Measurements from ENCODE around the gene ARHGEF4.

Gene ARHGEF4

GRCh38 chr2:131037398-131038257 is 200.9 kb downstream of the ARHGEF4 start:
- no peaks in the 10 kb centered on the region for H3K4me1 Mint-ChIP-seq (ENCODE audit: low read depth)
- no peaks in the 10 kb centered on the region for H3K36me3 Mint-ChIP-seq (ENCODE audit: low read depth)
- no peak overlapping the region for H3K4me3 Mint-ChIP-seq
- intact Hi-C loops (cut with micrococcal nuclease) = no loop called here
- H3K27me3 Mint-ChIP-seq = peaks cover 95% of the 10 kb centered on the region
- H3K9me3 Mint-ChIP-seq = no peaks in the 10 kb centered on the region
- no peak overlapping the region for H3K27ac Mint-ChIP-seq

GRCh38 chr2:131038258-131039100 is 201.8 kb downstream of the ARHGEF4 start:
- no peaks in the 10 kb centered on the region for H3K36me3 Mint-ChIP-seq (ENCODE audit: low read depth)
- H3K4me1 Mint-ChIP-seq (ENCODE audit: low read depth) = no peaks in the 10 kb centered on the region
- intact Hi-C loops (cut with micrococcal nuclease) = no loop called here
- H3K27me3 Mint-ChIP-seq = peaks cover 86% of the 10 kb centered on the region
- no peak overlapping the region for H3K4me3 Mint-ChIP-seq
- no peak overlapping the region for H3K27ac Mint-ChIP-seq
- no peaks in the 10 kb centered on the region for H3K9me3 Mint-ChIP-seq

GRCh38 chr2:131039101-131039440 is 202.4 kb downstream of the ARHGEF4 start:
- Mint-ChIP-seq H3K27me3 (peaks cover 80% of the 10 kb centered on the region), H3K36me3 (ENCODE audit: low read depth) (no peaks in the 10 kb centered on the region), H3K27ac (no peak overlapping the region), H3K9me3 (no peaks in the 10 kb centered on the region), H3K4me1 (ENCODE audit: low read depth) (no peaks in the 10 kb centered on the region), H3K4me3 (no peak overlapping the region)
- intact Hi-C loops (cut with micrococcal nuclease) = no loop called here

- Mint-ChIP-seq H3K4me3 (no peak overlapping the region), H3K4me1 (ENCODE audit: low read depth) (no peaks in the 10 kb centered on the region), H3K27me3 (peaks cover 76% of the 10 kb centered on the region), H3K27ac (no peak overlapping the region), H3K9me3 (no peaks in the 10 kb centered on the region), H3K36me3 (ENCODE audit: low read depth) (no peaks in the 10 kb centered on the region)
- intact Hi-C loops (cut with micrococcal nuclease) = no loop called here
These were observed 202.8 kb downstream of the ARHGEF4 start for GRCh38 chr2:131039535-131039907.

- Mint-ChIP-seq H3K9me3 (no peaks in the 10 kb centered on the region), H3K36me3 (ENCODE audit: low read depth) (no peaks in the 10 kb centered on the region), H3K4me1 (ENCODE audit: low read depth) (no peaks in the 10 kb centered on the region), H3K27me3 (peaks cover 73% of the 10 kb centered on the region), H3K27ac (no peak overlapping the region), H3K4me3 (no peak overlapping the region)
- intact Hi-C loops (cut with micrococcal nuclease) = no loop called here
These were observed 203.4 kb downstream of the ARHGEF4 start for GRCh38 chr2:131039908-131040660.

- Mint-ChIP-seq H3K27ac (no peak overlapping the region), H3K36me3 (ENCODE audit: low read depth) (peaks cover under 1% of the 10 kb centered on the region), H3K4me3 (no peak overlapping the region), H3K27me3 (peaks cover 65% of the 10 kb centered on the region), H3K4me1 (ENCODE audit: low read depth) (no peaks in the 10 kb centered on the region), H3K9me3 (no peaks in the 10 kb centered on the region)
- intact Hi-C loops (cut with micrococcal nuclease) = no loop called here
These were observed 204.1 kb downstream of the ARHGEF4 start for GRCh38 chr2:131040661-131041401.

GRCh38 chr2:131041402-131042147 is 204.9 kb downstream of the ARHGEF4 start:
- Mint-ChIP-seq H3K9me3 (no peaks in the 10 kb centered on the region), H3K27ac (no peak overlapping the region), H3K36me3 (ENCODE audit: low read depth) (peaks cover 8% of the 10 kb centered on the region), H3K4me3 (no peak overlapping the region), H3K4me1 (ENCODE audit: low read depth) (no peaks in the 10 kb centered on the region), H3K27me3 (peaks cover 58% of the 10 kb centered on the region)
- intact Hi-C loops (cut with micrococcal nuclease) = no loop called here

GRCh38 chr2:131042148-131042775 is 205.5 kb downstream of the ARHGEF4 start:
- Mint-ChIP-seq H3K9me3 (no peaks in the 10 kb centered on the region), H3K4me1 (ENCODE audit: low read depth) (no peaks in the 10 kb centered on the region), H3K36me3 (ENCODE audit: low read depth) (peaks cover 14% of the 10 kb centered on the region), H3K27me3 (peaks cover 51% of the 10 kb centered on the region), H3K27ac (no peak overlapping the region), H3K4me3 (no peak overlapping the region)
- intact Hi-C loops (cut with micrococcal nuclease) = no loop called here

GRCh38 chr2:131043199-131044074 is 206.7 kb downstream of the ARHGEF4 start:
- Mint-ChIP-seq H3K27me3 (peaks cover 39% of the 10 kb centered on the region), H3K9me3 (no peaks in the 10 kb centered on the region), H3K27ac (no peak overlapping the region), H3K36me3 (ENCODE audit: low read depth) (peaks cover 26% of the 10 kb centered on the region), H3K4me3 (no peak overlapping the region), H3K4me1 (ENCODE audit: low read depth) (no peaks in the 10 kb centered on the region)
- intact Hi-C loops (cut with micrococcal nuclease) = no loop called here

GRCh38 chr2:131044075-131044756 is 207.5 kb downstream of the ARHGEF4 start:
- intact Hi-C loops (cut with micrococcal nuclease) = no loop called here
- H3K4me3 Mint-ChIP-seq = no peak overlapping the region

GRCh38 chr2:131044757-131045150 is 208.0 kb downstream of the ARHGEF4 start:
- H3K27ac Mint-ChIP-seq = no peak overlapping the region

More at GRCh38 chr2:131044075-131044756, 207.5 kb downstream of the ARHGEF4 start:
- H3K36me3 Mint-ChIP-seq (ENCODE audit: low read depth) = peaks cover 34% of the 10 kb centered on the region
- no peaks in the 10 kb centered on the region for H3K9me3 Mint-ChIP-seq
- H3K27ac Mint-ChIP-seq = no peak overlapping the region
- peaks cover 32% of the 10 kb centered on the region for H3K27me3 Mint-ChIP-seq
- H3K4me1 Mint-ChIP-seq (ENCODE audit: low read depth) = no peaks in the 10 kb centered on the region

More at GRCh38 chr2:131044757-131045150, 208.0 kb downstream of the ARHGEF4 start:
- intact Hi-C loops (cut with micrococcal nuclease) = no loop called here
- Mint-ChIP-seq H3K27me3 (peaks cover 26% of the 10 kb centered on the region), H3K36me3 (ENCODE audit: low read depth) (peaks cover 39% of the 10 kb centered on the region), H3K9me3 (no peaks in the 10 kb centered on the region), H3K4me3 (no peak overlapping the region), H3K4me1 (ENCODE audit: low read depth) (no peaks in the 10 kb centered on the region)

Measured in dendritic cell treated with granulocyte-macrophage colony-stimulating factor and Interleukin-4, amounts not matched to agents 40 ng/mL and 50 ng/mL, for 4 days (primary cell).